NCI-H748 (cell line): ENCODE results near the gene TMPRSS12.
A peak's percentile ranks its signal among the peaks of the same experiment; 100 is the strongest.
"Not testable (repeated sequence)": the region's sequence is repeated elsewhere in the genome, so short reads cannot be mapped to it uniquely, and the experiment has no call there.

Experiments used
- DNase-seq: peaks from one replicate; lab custom pipeline; 2025; ENCODE audit not compliant: unreplicated experiment; lab: John Stamatoyannopoulos, UW

The TMPRSS12 gene

DNA sequence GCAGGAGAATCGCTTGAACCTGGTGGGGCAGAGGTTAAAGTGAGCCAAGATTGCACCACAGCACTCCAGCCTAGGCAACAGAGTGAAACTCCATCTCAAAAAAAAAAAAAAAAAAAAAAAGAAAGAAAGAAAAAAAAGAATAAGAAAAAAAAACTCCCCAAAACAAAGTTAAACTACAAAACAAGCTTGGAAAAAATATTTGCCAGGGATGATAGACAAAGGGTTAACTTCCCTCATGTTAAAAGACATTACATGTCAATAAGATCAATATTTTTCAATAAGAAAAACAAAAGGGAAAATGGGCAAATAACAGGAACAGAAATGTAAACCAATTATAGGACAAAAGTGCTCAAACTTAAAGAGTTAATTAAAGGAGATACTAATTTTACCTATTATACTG, 83.2 kb downstream of the TMPRSS12 start:
- DNase-seq: no peak

DNA sequence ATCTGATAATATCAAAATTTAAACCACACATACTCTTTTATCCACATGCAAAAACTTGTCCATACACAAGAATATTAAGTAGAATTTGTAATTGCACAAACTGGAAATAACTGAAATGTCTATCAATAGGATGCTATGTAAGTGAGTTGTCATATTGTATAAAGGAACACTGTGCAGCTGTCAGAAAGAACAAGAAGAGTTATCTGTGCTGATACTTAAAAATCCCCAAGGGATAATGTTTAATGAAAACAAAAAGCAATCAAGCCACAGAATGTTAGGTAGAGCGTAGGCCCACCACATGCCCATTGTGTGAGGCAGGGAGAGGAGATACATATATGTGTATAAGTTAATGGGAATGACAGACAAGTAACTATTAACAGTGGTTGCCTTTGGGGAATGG, 83.7 kb downstream of the TMPRSS12 start:
- DNase-seq: peak; percentile 6

DNA sequence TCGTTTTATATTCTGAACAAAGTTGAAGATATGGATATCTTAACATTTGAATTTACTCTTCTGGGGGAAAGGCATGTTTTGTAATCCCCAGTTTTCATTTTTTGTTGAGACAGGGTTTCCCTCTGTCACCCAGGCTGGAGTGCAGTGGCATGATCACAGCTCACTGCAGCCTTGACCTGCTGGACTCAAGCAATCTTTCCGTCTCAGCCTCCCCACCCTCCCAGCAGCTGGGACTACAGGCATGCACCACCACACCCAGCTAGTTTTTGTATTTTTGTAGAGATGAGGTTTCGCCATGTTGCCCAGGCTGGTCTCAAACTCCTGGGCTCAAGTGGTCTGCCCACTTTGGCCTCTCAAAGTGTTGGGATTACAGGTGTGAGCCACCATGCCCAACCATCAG, 84.2 kb downstream of the TMPRSS12 start:
- DNase-seq: not testable (repeated sequence)

DNA sequence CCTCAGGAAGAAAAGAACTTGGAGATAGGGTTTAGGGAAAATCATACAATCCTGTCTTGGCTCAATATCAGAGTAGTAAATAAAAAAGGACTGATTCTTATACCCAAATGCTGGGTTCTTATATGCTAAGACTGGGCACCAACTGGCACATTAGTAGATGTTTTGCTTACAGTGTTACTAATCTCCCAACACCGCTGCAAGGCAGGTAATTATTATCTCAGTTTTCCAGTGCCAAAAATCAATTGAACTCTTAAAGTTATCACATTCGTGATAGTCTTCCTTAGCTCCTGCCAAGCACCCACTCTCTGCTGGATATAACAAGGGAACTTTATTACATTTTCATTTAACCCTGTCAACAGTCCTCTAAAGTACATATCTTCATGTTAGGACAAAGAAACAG, 84.6 kb downstream of the TMPRSS12 start:
- no peak for DNase-seq

DNA sequence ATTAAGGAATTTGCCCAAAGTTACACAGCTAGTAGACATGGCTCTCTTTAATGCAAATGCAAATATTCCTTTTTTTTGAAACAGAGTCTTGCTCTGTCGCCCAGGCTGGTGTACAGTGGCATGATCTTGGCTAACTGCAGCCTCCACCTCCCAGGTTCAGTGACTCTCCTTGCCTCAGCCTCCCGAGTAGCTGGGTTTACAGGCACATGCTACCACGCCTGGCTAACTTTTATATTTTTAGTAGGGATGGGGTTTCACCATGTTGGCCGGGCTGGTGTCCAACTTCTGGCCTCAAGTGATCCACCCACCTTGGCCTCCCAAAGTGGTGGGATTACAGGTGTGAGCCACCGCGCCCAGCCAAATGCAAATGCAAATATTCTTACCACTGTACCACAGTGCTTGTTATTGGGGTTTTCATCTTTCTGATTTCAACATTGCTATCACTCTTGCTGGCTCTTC, 85.1 kb downstream of the TMPRSS12 start:
- no peak for DNase-seq

DNA sequence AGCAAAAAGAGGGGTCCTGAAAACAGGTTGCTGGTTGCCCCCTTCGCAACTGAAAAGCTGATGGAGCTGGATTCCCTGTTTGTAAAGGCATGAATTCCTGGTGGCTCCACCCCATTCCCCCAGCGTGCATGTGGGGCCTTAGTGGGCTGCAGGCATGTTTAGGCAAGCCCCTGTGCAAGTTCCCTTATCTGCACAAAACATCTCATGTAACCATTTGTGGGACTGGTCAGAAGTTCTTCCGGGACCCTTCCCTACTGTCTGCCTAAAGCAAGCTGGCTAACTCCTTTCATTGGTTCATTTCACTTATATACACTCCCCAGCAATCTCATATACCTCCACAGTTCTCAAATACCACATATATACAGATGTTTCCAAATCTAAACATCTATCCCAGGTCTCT, 85.7 kb downstream of the TMPRSS12 start:
- DNase-seq: no peak

DNA sequence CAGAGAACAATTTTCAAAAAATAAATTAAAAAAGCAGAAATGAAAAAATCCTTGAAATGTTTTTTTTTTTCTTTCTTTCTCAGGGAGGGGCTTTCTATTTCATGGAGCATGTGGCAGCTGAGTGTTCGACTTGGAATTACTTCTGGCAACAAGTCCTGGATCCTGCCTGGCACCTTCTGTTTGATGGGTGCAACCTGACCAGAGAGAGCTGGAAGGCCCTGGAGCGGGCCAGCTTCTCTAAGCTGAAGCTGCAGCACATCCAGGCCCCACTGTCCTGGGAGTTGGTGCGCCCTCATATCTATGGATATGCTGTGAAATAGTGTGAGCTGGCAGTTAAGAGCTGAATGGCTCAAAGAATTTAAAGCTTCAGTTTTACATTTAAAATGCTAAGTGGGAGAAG, 87.1 kb downstream of the TMPRSS12 start:
- no peak for DNase-seq

DNA sequence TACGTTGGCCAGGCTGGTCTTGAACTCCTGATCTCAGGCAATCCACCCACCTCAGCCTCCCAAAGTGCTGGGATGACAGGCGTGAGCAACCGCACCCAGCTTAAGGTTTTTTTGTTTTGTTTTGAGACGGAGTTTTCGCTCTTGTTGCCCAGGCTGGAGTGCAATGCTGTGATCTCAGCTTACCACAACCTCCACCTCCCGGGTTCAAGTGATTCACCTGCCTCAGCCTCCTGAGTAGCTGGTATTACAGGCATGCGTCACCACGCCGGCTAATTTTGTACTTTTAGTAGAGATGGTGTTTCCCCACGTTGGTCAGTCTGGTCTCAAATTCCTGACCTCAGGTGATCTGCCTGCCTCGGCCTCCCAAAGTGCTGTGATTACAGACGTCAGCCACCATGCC, 87.8 kb downstream of the TMPRSS12 start:
- DNase-seq: not testable (repeated sequence)

DNA sequence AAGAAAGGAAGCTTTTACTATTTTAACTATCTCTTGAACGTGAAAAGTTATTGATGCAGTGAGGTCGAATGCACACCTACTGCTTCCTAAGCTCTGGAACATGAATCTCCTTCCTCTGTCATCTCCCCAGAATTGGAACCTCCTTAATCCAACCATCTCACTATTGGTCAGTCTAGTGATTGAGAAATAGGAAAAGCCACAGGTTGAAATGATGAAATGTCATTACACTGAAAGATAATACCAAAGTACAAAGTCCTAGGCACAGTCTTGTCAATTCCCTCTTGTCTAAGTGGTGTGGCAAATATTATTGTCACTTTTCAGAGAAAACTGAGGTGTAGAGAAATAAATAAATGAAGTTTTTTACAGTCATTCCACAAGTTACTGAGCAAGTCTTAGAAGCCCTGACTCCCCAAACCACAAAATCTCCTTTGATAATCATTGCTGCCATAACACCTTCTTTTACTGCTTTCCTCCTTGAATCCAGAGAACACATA, 90.1 kb downstream of the TMPRSS12 start:
- DNase-seq: no peak

DNA sequence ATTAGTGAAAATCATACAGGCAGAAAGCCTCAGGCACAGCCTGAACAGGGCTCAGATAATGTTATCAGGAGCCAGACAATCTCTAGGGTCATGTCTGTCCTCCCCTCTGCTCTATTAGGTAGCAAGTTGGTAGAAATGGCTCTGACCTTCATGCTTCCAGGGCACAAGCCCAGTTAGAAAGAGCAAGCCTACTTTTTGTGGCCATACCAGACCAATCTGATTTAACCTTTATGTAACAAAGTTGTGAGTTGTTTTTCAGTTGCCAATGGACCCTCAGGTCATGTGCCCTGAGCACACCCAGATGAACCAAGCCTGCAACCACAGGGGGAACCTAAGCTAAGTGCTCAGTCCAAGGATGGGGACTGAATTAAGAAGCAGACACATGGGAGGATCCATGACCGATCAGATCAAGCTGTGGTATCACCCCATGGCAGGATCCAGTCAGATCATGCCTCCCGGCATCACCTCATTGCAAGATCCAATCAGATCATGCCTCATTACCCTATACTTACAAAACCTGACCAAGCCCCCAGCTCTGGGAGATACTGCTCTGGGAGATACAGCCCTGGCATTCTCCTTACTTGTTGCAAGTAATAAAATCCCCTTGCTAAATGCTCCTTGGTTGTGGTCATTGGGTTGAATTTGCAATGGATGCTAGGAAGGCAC, 90.9 kb downstream of the TMPRSS12 start:
- DNase-seq: peak; percentile 46

DNA sequence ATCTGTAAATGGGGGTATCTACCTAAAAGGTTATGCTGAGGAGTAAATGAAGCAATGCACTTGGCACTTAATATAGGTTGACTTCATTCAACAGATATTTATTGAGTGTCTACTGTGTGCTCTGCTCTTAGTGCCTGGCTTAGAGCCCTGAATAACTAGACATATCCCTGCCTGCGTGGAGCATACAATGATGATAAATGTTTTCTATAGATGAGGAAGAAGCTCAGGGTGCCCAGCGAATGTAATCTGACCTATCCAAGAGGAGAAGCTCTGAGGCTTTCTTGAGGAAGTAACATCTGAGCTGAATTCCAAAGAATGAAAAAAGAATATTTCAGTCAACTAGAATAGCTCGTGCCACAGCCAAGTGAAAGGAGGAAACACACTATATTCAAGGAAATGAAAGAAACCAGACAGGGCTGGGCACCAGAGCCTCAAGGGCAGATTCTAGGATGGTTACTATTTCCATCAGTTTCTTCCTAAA, 91.7 kb downstream of the TMPRSS12 start:
- no peak for DNase-seq

DNA sequence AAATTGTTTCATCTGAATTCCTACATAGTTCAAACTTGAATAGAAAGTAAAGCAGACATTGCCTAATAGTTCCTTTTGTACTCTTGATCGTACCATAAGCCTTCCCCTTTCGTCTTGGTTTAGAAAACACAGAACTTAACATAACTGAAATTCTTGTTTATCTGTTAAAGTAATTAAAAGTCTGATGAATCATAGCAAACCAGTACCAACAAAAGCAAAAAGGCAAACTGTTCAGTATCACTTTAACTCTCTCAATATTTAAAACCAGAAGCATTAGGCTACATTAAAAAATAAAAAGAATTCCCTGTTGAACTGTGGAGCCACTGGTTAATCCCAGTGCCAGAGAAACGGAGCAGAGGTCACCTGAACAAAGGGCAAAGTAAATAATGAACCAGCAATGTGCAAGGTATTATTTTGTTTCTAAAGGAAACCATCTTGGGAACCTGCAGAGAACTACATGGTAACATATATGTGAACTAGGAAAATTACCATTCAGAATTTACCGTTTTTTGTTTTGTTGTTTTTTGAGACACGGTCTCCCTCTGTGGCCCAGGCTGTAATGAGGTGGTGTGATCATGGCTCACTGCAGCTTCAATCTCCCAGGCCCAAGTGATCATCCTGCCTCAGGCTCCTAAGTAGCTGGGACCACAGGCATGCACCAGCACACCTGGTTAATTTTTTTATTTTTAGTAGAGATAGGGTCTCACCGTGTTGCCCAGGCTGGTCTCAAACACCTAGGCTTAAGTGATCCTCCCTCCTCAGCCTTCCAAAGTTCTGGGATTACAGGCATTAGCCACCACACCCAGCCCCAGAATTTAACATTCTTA, 92.5 kb downstream of the TMPRSS12 start:
- DNase-seq: no peak

DNA sequence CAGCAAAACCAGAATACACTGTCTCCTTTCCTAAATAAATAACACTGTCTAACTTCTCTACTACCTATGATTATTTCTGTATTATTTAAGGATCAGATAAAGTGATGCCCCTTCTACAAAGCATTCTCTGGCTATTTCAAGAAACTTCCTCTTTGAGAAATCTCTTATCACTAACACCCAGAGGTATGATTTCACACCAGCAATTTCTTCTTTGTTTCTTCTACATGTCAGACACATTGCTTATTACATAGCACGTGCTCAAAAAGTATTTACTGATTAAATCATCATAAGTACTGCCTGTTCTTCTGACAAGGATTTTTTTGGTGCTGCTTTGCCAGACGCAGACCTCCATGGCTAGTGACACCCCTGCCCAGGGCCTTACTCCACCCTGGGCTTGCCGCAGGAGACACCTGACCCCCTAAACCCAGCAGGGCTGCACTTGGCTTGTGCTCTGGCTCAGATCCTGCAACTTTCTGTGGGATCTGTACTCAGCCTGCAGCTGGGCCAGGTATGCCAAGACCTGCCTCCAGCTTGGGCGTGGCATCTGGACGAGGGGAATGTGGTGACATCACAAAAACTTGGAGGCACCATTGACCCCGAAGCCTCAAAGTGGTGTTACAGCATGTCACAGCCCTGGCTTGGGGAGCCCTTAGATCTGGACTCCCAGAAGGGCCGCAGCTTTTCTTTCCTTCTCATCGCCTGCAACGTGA, 94.2 kb downstream of the TMPRSS12 start:
- DNase-seq: no peak
